GM21447 (cell line): Measurements from ENCODE around the gene DYNLT2B.
"Not testable (repeated sequence)": the region's sequence is repeated elsewhere in the genome, so short reads cannot be mapped to it uniquely, and the experiment has no call there.

Source experiments
- ATAC-seq: cut with Tn5 transposase; IDR thresholded peaks from one replicate; pipeline ENCODE4 v1.9.1; 2021; ENCODE audit not compliant: unreplicated experiment

Gene DYNLT2B

DNA sequence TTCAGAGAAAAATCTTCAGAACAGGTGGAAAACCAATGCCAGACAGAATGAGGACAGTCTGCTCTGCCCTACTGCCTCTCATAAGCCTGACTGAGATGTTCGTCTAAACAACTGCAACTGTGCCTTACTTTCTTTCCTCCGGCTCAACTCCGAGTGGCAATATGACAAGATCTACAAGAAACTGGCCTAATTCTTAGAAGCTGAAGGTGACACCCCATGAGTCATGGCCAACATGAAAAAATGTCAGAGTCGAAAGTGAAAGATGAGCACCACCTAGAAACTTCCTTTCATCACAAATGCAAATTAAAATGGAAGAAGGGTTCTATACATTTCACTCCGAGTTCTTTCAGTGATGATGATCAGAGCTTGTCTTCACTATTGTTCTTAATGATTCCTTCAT, 43.5 kb downstream of the DYNLT2B start:
- peak; percentile 91 for ATAC-seq

DNA sequence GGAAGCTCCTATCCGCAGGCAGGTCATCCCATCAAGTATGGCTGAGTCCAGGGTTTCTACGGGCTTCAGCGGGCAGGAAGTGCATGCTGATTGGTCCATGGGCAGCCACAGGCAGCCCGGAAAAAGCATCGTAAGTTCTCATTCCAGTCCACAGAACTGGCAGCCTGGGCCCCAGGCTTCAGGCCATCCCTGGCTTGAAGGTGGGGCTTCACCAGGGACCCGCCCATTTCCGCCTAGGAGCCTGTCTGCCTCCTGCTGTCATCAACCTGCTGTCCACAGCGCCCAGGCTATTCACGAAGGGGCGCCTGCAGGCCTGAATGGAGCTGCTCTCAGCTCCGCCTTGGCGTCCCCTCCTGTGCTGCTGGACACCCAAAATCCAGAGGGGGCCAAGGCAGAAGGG, 44.4 kb downstream of the DYNLT2B start:
- no peak for ATAC-seq

DNA sequence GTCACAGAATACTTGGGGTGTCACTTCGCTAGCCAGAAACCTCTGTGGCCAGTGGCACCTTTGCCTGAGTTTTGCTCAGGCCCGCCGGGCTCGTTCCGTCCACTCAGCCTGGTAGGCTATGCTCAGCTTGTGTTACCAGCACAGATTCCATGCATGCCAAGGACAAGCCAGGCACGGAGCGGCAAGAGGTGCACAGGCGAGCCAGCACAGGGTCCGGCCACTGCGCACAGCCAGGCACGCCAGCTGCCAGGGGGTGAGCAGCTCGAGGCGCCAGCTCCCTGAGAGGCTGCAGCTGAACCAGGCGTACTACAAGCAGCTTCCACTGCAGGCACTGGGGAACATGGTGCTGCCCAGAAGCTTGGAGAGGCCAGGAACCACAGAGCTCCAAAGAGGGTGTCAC, 45.2 kb downstream of the DYNLT2B start:
- ATAC-seq = no peak

DNA sequence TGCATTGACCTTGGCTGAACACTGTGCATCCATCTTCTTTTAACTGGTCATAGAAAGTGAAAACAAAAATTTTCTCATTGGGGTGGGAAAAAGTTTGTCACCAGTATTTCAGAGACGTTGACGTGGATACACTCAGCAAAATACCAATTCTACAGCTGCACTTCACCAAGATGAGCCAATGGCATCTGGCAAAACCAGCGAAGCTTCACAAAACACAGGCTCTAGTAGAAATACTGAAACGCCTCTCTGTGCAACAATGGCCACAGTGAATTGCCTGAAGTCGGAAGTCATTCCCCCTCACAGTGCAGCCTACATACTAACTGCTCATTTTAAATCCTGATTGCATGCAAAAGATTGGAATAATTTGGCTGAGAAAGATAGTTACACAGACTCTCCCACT, 47.5 kb downstream of the DYNLT2B start:
- no peak for ATAC-seq

DNA sequence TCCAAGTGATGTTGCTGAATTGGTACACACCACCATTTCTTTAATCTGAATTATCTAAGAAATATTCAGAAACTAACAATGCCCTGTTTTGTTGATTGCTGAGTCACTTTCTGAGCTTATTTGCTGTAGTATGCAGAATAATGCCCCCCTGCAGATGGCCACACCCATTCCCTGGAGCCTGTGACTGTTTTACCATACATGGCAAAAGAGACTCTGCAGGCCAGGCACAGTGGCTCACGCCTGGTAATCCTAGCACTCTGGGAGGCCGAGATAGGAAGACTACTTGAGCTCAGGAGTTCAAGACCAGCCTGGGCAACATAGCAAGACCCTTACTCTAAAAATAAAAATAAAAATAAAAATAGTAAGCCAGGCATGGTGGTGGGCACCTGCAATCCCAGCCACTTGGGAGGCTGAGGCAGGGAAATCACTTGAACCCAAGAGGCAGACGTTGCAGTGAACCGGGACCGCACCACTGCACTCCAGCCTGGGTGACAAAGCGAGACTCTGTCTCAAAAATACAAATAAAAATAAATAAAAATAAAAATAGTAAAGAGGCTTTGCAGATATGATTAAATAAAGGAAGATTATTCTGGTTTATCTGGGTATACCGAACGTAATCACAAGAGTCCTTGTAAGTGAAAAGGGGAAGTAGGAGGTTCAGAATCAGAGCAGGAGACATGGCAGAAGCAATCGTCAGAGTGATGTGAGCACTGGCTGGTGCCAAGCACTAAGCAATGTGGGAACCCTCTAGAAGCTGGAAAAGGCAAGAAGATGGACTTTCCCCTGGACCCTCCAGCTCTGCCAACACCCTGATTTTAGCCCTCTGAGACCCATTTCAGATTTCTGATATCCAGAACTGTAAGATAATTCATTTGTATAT, 49.5 kb downstream of the DYNLT2B start:
- no peak for ATAC-seq

DNA sequence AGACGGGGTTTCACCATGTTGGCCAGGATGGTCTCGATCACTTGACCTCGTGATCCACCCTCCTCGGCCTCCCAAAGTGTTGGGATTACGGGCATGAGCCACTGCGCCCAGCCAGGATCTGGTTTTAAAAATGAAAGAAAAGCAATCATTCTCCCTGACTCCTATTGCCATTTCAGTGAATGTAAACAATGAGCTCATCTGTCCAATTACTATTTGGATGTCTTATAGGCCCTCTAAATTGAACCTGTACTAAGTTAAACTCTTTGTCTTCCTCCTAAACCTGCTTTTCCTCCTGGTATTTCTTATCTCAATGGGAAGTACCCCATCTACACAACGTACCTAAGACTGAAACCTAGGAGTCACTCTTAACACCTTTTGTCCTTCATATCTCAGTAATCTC, 54.2 kb downstream of the DYNLT2B start:
- no peak for ATAC-seq

DNA sequence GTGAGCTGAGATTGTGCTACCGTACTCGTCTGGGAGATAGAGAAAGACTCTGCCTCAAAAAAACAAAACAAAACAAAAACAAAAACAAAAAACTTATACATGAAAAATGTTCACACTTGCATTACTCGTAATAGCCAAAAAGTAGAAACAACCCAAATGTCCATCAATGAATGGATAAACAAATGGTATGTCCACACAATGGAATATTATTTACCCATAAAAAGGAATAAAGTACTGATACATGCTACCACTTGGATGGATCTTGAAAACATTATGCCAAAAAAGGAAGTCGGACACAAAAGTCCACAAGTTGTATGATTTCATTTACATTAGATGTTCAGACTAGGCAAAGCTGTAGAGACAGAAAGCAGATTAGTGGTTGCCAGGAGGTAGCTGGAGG, 57.3 kb downstream of the DYNLT2B start:
- ATAC-seq = no peak

DNA sequence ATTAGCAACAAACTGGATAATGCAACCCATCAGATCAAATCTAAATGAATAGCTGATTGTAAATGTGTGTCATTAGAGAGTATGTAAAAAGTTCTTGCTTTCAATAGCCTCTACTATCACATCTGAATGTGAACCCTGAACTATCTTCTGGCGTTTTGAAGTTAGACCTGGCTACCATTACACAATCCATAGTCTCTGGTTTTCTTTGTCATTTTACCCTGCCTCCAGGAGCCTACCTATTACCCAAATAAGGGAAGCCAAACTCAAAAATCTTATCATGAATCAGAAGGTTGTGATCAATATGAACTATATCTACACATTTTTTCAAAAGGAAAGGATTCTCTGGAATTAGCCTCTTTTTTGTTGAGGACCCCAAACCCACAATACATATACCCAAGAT, 62.3 kb downstream of the DYNLT2B start:
- no peak for ATAC-seq

DNA sequence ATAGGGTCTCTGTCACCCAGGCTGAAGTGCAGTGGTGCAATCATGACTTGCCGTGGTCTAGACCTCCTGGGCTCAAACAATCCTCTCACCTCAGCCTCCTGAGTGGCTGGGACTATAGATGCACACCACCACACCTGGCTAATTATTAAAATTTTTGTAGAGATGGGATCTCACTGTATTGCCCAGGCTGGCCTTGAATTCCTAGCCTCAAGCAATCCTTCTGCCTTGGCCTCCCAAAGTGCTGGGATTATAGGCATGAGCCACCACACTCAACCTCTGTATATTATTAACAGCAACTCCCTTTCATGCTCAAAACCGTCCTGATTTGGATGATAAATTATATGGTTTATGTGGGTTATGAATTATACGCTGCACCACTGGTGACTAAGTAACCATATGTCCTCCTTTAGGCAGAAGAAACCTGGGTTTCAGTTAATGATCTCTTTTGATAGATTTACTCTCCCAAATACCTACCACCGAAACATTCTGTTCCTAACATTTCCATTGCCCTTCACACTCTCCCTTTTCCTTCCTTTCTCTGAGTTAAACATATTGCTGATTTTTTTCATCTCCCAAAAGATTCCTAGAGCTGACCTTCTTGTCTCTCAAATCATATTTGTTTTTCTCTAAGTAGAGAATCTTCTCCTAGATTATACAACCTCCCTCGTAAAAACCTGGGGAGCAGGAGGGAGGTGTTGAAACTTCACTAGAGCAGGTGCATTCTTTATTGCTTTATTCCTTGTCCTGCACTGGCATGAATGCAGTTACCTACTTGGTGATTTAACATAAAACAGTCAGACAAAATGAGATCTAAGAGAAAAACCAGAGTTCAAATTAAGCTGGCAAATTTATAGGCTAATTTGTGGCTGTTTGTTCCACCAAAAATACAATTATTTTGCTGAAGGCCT, 63.4 kb downstream of the DYNLT2B start:
- no peak for ATAC-seq

DNA sequence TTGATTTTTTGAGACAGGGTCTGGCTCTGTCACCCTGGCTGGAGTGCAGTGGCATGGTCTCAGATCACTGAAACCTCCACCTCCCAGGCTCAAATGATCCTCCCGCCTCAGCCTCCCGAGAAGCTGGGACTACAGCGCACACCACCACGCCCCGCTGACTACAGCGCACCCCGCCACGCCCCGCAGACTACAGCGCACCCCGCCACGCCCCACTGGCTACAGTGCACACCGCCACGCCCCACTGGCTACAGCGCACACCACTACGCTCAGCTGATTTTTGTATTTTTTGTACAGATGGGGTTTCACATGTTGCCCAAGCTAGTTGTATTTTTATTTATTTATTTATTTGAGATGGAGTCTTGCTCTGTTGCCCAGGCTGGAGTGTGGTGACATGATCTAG, 66.1 kb downstream of the DYNLT2B start:
- ATAC-seq = no peak

DNA sequence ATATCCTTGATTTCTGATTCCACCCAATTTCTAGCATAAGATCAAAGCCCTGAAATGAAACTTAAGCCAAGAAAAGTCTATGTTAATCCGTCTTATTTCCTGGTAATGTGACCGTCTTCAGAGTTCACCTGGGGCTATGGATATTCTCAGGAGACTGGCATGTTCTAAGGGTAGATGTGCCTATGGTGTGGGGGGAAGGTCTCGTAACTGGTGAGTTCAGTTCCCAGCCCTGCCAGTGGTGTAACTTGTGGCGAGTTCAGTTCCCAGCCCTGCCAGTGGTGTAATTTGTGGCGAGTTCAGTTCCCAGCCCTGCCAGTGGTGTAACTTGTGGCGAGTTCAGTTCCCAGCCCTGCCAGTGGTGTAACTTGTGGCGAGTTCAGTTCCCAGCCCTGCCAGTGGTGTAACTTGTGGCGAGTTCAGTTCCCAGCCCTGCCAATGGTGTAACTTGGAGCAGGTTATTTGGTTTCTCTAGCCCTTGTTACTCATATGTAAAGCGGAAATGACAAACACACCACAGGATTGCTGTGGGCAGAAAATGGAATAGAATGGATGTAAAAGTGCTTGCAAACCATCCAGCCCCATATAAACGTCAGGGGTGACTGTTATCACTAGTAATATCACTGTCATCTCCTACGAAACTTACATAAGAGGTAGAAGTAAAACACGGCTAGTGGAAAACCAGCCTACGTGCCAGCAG, 71.3 kb downstream of the DYNLT2B start:
- ATAC-seq = no peak

DNA sequence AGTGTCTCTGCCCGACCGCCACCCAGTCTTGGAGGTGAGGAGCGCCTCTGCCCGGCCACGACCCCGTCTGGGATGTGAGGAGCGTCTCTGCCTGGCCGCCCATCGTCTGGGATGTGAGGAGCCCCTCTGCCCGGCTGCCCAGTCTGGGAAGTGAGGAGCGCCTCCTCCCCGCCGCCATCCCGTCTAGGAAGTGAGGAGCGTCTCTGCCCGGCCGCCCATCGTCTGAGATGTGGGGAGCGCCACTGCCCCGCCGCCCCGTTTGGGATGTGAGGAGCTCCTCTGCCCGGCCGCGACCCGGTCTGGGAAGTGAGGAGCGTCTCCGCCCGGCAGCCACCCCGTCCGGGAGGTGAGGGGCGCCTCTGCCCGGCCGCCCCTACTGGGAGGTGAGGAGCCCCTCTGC, 73.9 kb downstream of the DYNLT2B start:
- not testable (repeated sequence) for ATAC-seq

DNA sequence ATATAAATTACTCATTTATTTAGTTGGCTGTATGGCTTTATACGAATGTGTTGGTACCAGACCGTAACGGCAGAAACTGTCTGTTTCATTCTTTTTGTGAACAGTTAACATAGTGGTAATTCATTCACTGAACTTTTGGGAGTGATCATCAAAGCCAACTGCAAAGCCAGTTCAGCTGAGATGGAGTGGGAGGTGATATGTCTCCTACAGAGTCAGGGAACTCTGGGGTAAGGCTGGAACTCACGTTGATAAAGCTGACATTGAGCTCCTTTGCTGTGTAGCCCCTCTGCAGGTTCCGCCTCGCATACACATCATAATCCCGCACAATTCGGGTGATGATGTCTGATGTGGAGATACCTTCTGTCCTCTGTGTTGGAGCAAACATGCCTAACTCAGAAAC, 76.3 kb downstream of the DYNLT2B start:
- ATAC-seq = no peak
